BJ (cell line): Measurements from ENCODE around the gene APCDD1L. TPM values are rescaled to one million over a fixed set of nuclear protein-coding genes. Genes with fewer than 3 reads are reported as not detected.

Source experiments
- CTCF ChIA-PET: fragments of 350-600 bp; formaldehyde crosslinking; extraction: SDS; loops from one replicate; lab custom pipeline; 2021; ENCODE audit warnings: antibody characterized with exemption, inconsistent platforms; lab: Yijun Ruan, JAX
- POLR2A ChIA-PET: fragments of 300-600 bp; sonication (Branson Sonifier 250); formaldehyde crosslinking; extraction: SDS; loops from one replicate; lab custom pipeline; 2021; ENCODE audit warnings: antibody characterized with exemption; lab: Charles Lee
- DNase-seq: peaks from one replicate; pipeline ENCODE4 v3.0.0-alpha.2; 2011; ENCODE audit warnings: low read depth
- H3K27me3 ChIP-seq: 2 replicates; pipeline ENCODE4 v1.6.0; 2011; ENCODE audit warnings: low read length; ENCODE audit not compliant: control insufficient read depth, insufficient read depth
- H3K36me3 ChIP-seq: 2 replicates; pipeline ENCODE4 v1.5.1; 2011; ENCODE audit warnings: low read length; ENCODE audit not compliant: control insufficient read depth, insufficient read depth
- H3K4me3 ChIP-seq: 2 replicates; pipeline ENCODE4 v1.5.1; 2011; ENCODE audit warnings: low read depth, mild to moderate bottlenecking, control low read depth, low read length
- CTCF ChIP-seq: IDR thresholded peaks from 2 replicates; pipeline ENCODE4 v1.5.1; 2011; ENCODE audit warnings: low read depth, mild to moderate bottlenecking, control low read depth, inconsistent platforms, low read length, moderate library complexity; ENCODE audit not compliant: insufficient read depth
- polyA plus RNA-seq: library from polyadenylated mRNA; depleted of rRNA; stranded (reverse); fragments of >200 nt; gene quantifications from 2 replicates; pipeline ENCODE4 v1.2.3, GENCODE V29; 2011

APCDD1L gene
- polyA plus RNA-seq, 1 experiment, result 2.5 TPM

- CTCF ChIA-PET, result interaction anchor here (0.8 to 5.0 kb wide), 15 partner anchors 18 to 388 kb away, joined by 3 to 42 read pairs (median 4); partner anchors contain the start of genes APCDD1L, GNAS, GNAS-AS1 and STX16
These were observed 32.8 kb downstream of the APCDD1L start for GRCh38 chr20:58482416-58482815.

GRCh38 chr20:58481481-58482021 is 33.6 kb downstream of the APCDD1L start:
- no peak for DNase-seq
- POLR2A ChIA-PET, result interaction anchor here (0.7 kb wide), 1 partner anchor 170 kb away, joined by 4 read pairs; the partner anchor contains the start of gene STX16
- CTCF ChIA-PET, result interaction anchor here (0.5 to 5.0 kb wide), 26 partner anchors 8 to 742 kb away, joined by 3 to 42 read pairs (median 4); partner anchors contain the start of genes GNAS, GNAS-AS1 and STX16
- no peak overlapping the region for H3K4me3 ChIP-seq
- H3K27me3 ChIP-seq, result no peaks in the 10 kb centered on the region
- no peaks in the 10 kb centered on the region for H3K36me3 ChIP-seq
- TF ChIP-seq CTCF, result peak; percentile 70

More at GRCh38 chr20:58482416-58482815, 32.8 kb downstream of the APCDD1L start:
- no peak overlapping the region for H3K4me3 ChIP-seq
- POLR2A ChIA-PET, result no interaction called here
- TF ChIP-seq CTCF, result no peak
- H3K36me3 ChIP-seq, result no peaks in the 10 kb centered on the region
- DNase-seq, result no peak
- no peaks in the 10 kb centered on the region for H3K27me3 ChIP-seq

- no peak for TF ChIP-seq CTCF
- no peaks in the 10 kb centered on the region for H3K27me3 ChIP-seq
- DNase-seq, result no peak
- H3K36me3 ChIP-seq, result no peaks in the 10 kb centered on the region
- no peak overlapping the region for H3K4me3 ChIP-seq
- CTCF ChIA-PET, result interaction anchor here (0.9 to 5.0 kb wide), 24 partner anchors 9 to 742 kb away, joined by 3 to 42 read pairs (median 4); partner anchors contain the start of genes GNAS-AS1 and STX16
- POLR2A ChIA-PET, result interaction anchor here (0.5 to 0.7 kb wide), 2 partner anchors 31 to 170 kb away, joined by 4 read pairs; partner anchors contain the start of gene STX16
These were observed 34.5 kb downstream of the APCDD1L start for GRCh38 chr20:58480551-58481336.

- H3K36me3 ChIP-seq, result no peaks in the 10 kb centered on the region
- H3K27me3 ChIP-seq, result no peaks in the 10 kb centered on the region
- ChIA-PET POLR2A (interaction anchor here (0.5 to 0.6 kb wide), 3 partner anchors 32 to 211 kb away, joined by 4 to 23 read pairs (median 5); no protein-coding TSS in a partner anchor), CTCF (interaction anchor here (0.9 to 5.0 kb wide), 7 partner anchors 16 to 387 kb away, joined by 3 to 42 read pairs (median 4); partner anchors contain the start of gene STX16)
- DNase-seq, result no peak
- H3K4me3 ChIP-seq, result no peak overlapping the region
- no peak for TF ChIP-seq CTCF
These were observed 35.3 kb downstream of the APCDD1L start for GRCh38 chr20:58479726-58480440.
